ENCODE measurements around the gene NDC1. TPM values are rescaled to one million over a fixed set of nuclear protein-coding genes. Genes with fewer than 3 reads are reported as not detected.

The NDC1 gene
- total and polyA plus RNA-seq, 2 of the 4 experiments (the other 2 are of a cell fraction): 11.8 to 33.9 TPM

DNA sequence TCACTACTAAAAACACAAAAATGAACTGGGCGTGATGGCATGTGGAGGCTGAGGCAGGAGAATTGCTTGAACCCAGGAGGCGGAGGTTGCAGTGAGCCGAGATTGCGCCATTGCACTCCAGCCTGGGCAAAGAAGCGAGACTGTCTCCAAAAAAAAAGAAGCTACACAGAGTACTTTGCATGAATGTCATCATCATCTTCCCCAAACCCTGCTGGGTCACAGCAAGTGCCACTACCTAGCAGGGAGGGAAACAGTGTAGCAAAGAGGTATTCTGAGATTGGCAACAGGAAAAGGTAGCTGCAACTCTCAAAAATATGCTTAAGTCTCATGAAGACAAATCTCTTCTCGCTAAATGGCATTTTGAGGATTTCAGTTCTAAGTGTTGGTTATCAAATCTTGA is 12.8 kb downstream of the NDC1 start:
- Histone ChIP-seq H3K27ac (ENCODE audit: insufficient read depth, low read length) (no peak overlapping the region), H2AK5ac (ENCODE audit: low read depth, low read length) (no peak overlapping the region), H4K91ac (ENCODE audit: insufficient read depth, low read depth, low read length) (no peak overlapping the region), H3K14ac (replicated peaks; ENCODE audit: low read depth, low read length) (no peak overlapping the region), H3K23ac (ENCODE audit: low read depth, low read length) (no peak overlapping the region), H3K4me3 (ENCODE audit: insufficient read depth, low read depth, low read length) (no peak overlapping the region), H3K4ac (ENCODE audit: low read depth, low read length) (no peak overlapping the region), H2AFZ (replicated peaks; ENCODE audit: low read length, poor library complexity) (no peak overlapping the region), H3K4me2 (ENCODE audit: low read depth, low read length) (no peak overlapping the region), H2BK20ac (ENCODE audit: low read depth, low read length) (no peak overlapping the region), H3K9me3 (ENCODE audit: control insufficient read depth, insufficient read depth, low read length) (no peaks in the 10 kb centered on the region), H3K56ac (ENCODE audit: extremely low read depth, insufficient read depth, low read length) (no peak overlapping the region), H3K18ac (ENCODE audit: low read depth, low read length) (no peak overlapping the region), H3K79me1 (ENCODE audit: low read depth in 1 of 2, low read length in 2 of 2) (peaks cover 12 to 19% of the 10 kb centered on the region in 2 experiments; a peak in 3 of 4 replicates), H2AK9ac (replicated peaks; ENCODE audit: low read depth, low read length, poor library complexity) (no peak overlapping the region), H2BK5ac (ENCODE audit: low read depth, low read length, poor library complexity, severe bottlenecking) (no peak overlapping the region), H3K9me1 (ENCODE audit: insufficient read depth, low read length) (0 out of 2 replicates have a peak, but pooled peaks cover 5% of the 10 kb centered on the region), H3K9ac (ENCODE audit: low read depth, low read length) (no peak overlapping the region), H3K27me3 (ENCODE audit: control insufficient read depth, insufficient read depth, low read length) (no peaks in the 10 kb centered on the region), H3K4me1 (ENCODE audit: control insufficient read depth, insufficient read depth, low read length) (peaks cover 2% of the 10 kb centered on the region; the same call in 1 of the 2 replicates), H2BK15ac (ENCODE audit: low read depth, low read length) (no peak overlapping the region), H2BK120ac (ENCODE audit: low read depth, low read length) (no peak overlapping the region), H4K5ac (ENCODE audit: low read depth, low read length) (no peak overlapping the region), H4K20me1 (ENCODE audit: insufficient read depth, low read length) (no peaks in the 10 kb centered on the region), H3K36me3 (ENCODE audit: control insufficient read depth, insufficient read depth, low read length) (peaks cover 10% of the 10 kb centered on the region), H4K8ac (ENCODE audit: low read depth in 2 of 2, low read length in 2 of 2) (no peak overlapping the region)
- no peak for ATAC-seq (ENCODE audit: low read depth)
- no peak for DNase-seq
- TF ChIP-seq CEBPB (IDR thresholded peaks at IDR 0.05; ENCODE audit: low read depth, low read length): no peak
- TF ChIP-seq BHLHE40 (IDR thresholded peaks at IDR 0.05; ENCODE audit: low read depth, low read length): no peak
- ChIA-PET POLR2A (ENCODE audit: unreplicated experiment) (no interaction called here), CTCF (interaction anchor here (2.5 kb wide), 1 partner anchor 13 kb away, joined by 11 read pairs; no protein-coding TSS in a partner anchor)
- dilution Hi-C loops (cut with HindIII; ENCODE audit: low sequenced_read_pairs, unreplicated experiment) (no loop called here), in situ Hi-C loops (cut with MboI; ENCODE audit: low sequenced_read_pairs) (no loop called here), intact Hi-C loops (cut with micrococcal nuclease) (loop anchor here (5.0 kb wide), 2 partner anchors 338 to 353 kb away; no protein-coding TSS in a partner anchor)
- no TSS peak for BruUV-seq (replicated peaks)
- WGBS, 2 experiments (ENCODE audit: extremely low coverage in 2 of 2, insufficient read length in 1 of 2): no CpG with 5 or more reads among the region's 6 CpGs

Measured in IMR-90 (cell line).